GM12891 (cell line): Measurements from ENCODE around the gene CASTOR1.

Experiments
- PAX5 ChIP-seq: IDR thresholded peaks from 2 replicates; pipeline ENCODE4 v1.6.1; 2011; ENCODE audit warnings: low read length, moderate library complexity, mild to moderate bottlenecking; ENCODE audit not compliant: insufficient read depth, severe bottlenecking
- POLR2A ChIP-seq: IDR thresholded peaks from 2 replicates; pipeline ENCODE4 v1.6.1; 2011; ENCODE audit warnings: low read depth, low read length, control low read depth
- POLR2AphosphoS5 ChIP-seq: IDR thresholded peaks from 2 replicates; pipeline ENCODE4 v1.6.1; 2011; ENCODE audit warnings: low read depth, low read length, control low read depth
- POU2F2 ChIP-seq: IDR thresholded peaks from 2 replicates; pipeline ENCODE4 v1.6.1; 2011; ENCODE audit warnings: low read depth, mild to moderate bottlenecking, control low read depth, low read length, moderate library complexity
- SPI1 ChIP-seq: IDR thresholded peaks from 2 replicates; pipeline ENCODE4 v1.6.1; 2011; ENCODE audit warnings: low read depth, low read length, control low read depth
- TAF1 ChIP-seq: IDR thresholded peaks from 2 replicates; pipeline ENCODE4 v1.6.1; 2011; ENCODE audit warnings: low read depth, low read length, control low read depth

DNA sequence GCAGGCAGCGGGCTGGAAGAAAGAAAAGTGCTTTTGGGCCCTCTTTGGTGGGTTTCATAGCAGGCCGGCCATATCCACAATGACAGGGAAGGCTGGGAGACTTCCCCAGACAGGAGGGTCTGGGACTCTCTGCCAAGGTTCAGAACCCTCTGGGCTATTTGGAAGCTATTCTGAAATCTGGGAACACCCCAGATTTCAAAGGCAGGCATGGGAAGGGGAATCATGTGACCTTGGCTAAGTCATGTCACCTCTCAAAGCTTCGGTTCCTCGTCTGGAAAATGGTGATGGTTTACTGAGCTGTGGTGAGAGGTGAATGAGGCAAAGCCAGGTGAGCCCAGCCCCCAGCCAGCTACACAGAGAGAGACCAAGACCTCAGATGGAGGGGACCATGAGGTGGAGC is 4.6 kb downstream of the CASTOR1 start:
- TF ChIP-seq POLR2AphosphoS5 (no peak), POLR2A (no peak), TAF1 (no peak), PAX5 (no peak), SPI1 (no peak), POU2F2 (no peak)
